ENCODE results near the gene PUM2.

PUM2 gene

DNA sequence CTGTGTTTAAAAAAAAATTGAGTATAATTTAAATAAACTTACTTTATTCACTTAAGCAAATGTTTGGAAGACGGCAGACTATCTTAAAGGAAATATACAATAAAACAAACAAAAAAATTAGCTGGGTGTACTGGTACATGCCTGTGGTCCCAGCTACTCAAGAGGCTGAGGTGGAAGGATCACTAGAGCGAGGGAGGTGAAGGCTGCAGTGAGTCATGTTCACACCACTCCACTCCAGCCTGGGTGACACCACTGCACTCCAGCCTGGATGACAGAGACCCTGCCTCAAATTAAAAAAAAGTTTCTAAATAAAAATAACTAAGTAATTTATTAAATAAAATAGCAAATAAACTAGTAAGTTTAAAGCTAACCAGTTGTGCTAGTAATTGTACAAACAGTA is 7.5 kb downstream of the PUM2 start:
- DNase-seq (ENCODE audit: low read depth in 3 of 3) = no peak

DNA sequence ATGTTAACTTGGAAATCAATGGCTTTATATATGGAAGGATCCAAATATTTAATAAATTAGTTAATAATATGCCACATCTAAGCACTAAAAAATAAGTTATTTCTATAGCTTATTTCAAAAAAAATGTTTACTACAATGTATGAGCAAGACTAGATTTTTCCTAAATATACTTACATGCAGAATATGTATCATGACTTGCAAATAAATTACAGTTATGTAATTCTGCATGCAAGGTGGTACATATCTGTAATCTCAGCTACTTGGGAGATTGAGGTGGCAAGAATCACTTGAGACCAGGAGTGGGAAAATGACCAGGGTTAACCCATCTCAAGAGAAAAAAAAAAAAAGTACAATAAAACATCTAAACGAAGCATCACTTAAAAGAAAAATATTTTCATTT is 11.6 kb downstream of the PUM2 start:
- DNase-seq (ENCODE audit: low read depth in 3 of 3) = no peak

DNA sequence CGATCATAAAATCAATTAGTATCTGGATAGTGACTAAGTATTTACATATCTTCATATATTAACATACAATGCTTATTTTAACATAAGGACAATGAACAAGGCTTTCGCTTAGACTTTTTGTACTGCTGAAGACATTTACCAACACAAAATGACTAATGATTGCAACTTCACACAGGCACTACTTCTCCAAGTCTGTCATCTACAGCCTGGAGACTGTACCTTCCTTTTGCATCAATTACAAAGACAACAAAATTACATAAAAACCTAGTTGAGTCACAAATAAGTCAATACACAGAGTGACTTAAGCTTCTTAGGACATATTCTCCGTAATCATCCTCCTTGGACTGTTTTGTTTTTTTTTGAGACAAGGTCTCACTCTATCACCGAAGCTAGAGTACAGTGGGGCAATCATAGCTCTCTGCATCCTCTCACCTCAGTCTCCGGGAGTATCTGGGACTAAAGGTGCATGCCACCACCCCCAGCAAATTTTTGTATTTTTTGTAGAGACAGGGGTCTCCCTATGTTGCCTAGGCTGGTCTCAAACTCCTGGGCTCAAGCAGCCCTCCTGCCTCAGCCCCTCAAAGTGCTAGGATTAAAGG is 15.9 kb downstream of the PUM2 start:
- DNase-seq (ENCODE audit: low read depth in 3 of 3) = no peak

DNA sequence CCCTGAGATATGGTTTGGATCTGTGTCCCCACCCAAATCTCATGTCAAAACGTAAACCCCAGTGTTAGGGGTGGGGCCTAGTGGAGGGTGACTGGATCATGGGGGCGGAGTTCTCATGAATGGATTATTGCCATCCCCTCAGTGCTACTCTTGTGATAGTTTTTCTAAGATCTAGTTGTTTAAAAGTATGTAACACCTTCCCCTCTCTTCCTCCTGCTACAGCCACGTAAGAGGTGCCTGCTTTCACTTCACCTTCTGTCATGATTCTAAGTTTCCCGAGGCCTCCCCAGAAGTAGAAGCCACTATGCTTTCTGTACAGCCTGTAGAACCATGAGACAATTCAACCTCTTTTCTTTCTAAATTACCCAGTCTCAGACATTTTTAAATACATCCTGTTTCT is 16.9 kb downstream of the PUM2 start:
- DNase-seq (ENCODE audit: low read depth in 3 of 3) = no peak

DNA sequence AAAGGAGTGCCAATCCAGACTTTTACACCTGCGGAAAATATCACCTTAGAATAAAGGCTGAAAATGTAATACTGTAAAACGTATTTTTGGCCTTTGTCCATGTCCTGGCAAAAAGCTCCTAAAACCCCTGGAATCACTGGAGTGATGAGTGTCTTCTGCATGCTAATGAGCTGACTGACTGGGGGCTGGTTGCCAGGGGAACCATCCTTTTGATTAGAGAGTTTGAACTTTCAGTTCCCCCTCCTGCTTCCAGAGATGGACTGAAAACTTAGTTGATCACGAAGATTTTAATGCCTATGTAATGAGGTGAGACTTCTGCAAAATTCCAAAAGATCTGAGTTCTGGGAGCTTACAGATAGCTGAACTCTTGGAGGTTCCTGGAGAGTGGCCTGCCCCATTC is 20.5 kb downstream of the PUM2 start:
- no peak for DNase-seq (ENCODE audit: low read depth in 3 of 3)

DNA sequence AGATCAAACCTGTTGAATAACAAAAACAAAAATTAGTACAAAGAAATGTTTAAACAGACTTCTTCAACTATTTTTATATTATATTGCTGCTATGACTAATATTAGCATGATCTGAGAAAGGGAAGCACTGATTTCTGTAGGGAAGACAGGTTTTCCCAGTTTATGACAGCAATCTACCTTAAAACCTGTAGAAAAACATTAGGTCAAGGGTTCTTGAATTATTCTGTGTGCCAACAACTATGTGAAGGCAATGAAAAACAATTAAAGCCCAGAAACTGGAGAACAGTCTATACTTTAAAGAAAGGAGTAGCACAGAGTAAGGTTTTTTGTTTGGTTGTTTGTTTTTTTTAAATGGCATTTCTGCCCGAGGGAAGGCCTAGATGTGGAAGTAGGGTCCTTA is 23.3 kb downstream of the PUM2 start:
- no peak for DNase-seq (ENCODE audit: low read depth in 3 of 3)

DNA sequence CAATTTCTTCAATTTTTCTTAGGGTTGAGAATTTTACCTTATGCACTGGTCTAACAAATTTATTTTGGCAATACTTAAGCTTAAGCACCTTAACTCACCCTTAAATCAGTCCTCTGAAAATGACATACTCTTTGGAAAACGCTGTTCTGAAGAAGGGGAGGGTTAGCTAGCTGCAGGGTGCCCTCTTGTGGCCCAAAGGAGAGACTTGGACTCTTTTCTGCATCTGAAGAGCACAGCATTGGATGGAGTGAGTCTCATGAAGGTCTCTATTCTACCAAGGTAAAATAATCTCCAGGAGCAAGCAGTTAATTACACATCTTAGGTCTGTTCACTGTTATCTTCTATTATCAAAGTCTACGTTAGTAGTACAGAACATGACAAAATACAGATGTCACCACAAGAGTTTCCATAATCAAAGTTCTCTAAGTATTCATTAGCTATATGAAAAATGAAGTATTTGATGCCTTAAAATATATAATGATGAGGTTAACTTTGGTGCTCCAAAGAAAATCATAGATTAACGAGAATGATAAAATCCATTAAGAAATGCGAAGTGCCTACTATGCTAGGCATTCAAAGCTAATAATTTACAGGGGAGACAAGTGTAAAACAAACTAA is 24.4 kb downstream of the PUM2 start:
- DNase-seq (ENCODE audit: low read depth in 3 of 3) = peak in 1 of 3 experiments; percentile 14

DNA sequence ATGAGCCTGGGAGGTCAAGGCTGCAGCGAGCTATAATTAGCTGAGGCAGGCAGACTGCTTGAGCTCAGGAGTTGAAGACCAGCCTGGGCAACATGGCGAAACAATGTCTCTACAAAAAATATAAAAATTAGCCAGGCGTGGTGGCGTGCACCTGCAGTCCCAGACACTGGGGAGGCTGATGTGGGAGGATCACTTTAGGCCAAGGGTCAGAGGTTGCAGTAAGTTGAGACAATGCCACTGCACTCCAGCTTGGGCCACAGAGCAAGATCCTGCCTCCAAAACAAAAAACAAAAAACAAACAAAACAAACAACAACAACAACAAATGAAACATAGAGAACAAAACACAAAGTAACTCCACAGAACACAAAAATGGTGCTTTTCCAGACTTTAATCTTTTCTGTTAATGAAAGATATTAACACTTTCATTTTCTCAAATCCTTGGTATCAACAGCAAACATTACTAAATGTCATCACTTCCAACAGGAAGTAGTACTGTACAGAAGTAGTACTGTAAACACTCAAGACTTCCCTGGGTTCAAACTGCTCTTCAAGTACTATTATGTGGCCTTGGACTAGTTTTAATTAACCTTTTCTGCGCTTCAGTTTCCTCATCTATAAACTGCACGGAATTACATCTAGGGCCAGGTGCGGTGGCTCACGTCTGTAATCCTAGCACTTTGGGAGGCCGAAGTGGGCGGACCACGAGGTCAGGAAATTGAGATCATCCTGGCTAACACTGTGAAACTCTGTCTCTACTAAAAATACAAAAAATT is 27.9 kb downstream of the PUM2 start:
- no peak for DNase-seq (ENCODE audit: low read depth in 3 of 3)

DNA sequence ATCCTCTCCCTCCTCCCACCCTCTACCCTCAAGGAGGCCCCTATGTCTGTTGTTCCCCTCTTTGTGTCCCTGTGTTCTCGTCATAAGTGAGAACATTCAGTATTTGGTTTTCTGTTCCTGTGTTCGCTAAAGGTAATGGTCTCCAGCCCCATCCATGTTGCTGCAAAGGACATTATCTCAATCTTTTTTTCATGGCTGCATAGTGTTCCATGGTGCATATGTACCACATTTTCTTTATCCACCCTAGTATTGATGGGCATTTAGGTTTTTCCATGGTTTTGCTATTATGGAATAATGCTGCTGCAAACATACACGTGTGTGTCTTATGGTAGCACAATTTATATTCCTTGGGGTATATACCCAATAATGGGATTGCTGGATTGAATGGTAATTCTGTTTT is 33.0 kb downstream of the PUM2 start:
- DNase-seq (ENCODE audit: low read depth in 3 of 3) = no peak

DNA sequence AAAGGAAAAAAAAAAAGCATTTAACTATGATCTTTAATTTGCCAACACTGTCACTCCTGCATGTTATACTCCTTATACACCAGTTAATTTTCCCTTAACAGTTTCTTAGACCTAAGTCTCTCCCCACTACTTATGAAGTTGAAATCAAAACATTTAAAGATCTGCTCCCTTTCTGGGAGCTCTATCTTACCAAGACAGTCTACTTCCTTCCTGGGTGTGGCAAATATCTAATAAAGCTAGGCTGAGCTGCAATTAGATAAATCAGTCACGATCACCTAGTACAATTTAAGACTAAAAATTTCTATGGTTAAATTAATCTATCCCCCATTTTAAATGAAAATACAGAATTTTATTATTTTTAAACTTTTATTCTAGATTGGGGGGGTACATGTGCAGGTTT is 33.4 kb downstream of the PUM2 start:
- no peak for DNase-seq (ENCODE audit: low read depth in 3 of 3)

DNA sequence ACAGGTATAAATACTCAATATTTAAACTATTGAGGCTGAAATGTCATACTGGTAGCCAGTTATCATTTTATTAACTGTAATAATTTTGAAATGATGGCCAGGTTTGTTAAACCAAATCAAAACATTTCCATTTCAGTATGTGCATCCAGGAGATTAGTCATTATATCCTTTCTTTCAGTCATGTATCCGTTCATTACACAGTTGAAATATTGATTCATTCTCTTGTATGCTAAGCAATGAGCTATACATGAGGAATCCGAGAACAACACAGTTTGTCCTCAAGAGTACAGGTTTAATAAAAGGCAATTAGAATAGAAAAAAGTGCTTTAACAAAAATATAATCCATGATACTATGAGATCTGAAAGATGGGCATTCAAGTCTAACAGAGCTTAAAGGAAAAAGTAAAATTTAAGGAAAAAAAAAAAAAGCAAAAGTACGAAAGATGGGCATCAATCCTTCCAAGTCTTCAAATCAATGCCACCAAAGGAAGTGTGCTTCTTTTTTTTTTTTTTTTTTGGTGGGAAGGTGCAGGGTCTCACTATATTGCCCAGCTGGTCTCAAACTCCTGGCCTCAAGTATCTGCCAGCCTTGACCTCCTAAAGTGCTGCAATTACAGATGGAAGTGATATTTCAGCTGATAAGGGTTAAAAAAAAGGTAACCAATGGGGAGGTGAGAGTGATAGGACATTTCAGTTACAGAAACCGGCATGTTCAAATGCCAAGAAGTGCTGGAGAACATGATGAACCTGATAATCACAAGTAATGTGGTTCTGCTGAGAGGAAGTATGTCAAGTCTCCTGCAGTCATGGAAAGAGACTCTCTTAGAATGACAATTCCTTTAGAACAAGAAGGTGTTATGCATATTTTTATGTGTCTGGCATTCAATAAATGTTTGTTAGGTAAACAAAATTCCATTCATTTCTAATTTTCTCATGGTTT is 35.8 kb downstream of the PUM2 start:
- no peak for DNase-seq (ENCODE audit: low read depth in 3 of 3)

DNA sequence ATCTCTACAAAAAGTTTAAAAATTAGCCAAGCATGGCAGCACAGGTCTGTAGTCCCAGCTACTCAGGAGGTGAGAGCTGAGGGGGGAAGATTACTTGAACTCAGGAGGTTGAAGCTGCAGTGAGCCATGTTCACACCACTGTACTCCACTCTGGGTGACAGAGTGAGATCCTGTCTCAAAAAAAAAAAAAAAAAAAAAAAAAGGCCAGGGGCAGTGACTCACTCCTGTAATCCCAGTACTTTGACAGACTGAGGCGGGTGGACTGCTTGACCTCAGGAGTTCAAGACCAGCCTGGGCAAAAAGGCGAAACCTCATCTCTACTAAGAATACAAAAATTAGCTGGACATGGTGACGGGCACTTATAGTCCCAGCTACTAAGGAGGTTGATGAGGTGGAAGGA is 37.0 kb downstream of the PUM2 start:
- DNase-seq (ENCODE audit: low read depth in 3 of 3) = no peak

DNA sequence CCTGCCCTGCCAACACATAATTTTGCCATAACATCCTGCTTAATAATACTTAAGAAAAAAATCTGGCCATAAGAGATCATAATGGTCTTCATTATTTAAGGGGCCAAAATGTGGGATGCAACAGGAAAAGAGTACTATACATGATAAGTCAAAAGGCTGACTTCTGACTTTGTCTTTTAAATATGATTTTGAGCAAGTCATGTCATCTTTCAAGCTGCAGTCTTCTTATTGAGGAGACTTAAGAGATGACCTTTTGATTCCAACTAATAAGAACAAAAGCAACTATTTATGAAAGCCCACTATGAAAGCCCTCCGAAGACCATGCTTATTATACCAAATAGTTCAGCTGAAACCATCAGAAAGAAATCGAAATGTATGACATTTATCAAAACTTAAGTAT is 41.6 kb downstream of the PUM2 start:
- DNase-seq (ENCODE audit: low read depth in 3 of 3) = no peak

DNA sequence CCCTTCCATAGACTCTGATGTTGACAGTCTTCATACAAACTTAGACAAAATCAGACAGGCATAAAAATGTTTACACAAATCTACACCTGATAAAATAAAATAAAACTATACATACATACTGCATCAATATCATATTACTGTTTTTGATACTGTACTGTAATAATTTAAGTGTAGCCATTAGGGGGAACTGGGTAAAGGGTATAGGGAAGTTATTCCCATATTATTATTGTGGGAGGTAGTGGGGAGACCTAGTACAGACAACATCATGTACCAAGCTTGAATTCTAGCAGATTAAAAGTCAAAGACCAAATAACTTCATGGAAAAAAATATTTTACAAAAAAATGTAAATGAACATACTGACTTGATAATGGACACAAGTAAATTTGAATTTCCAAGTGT is 43.3 kb downstream of the PUM2 start:
- no peak for DNase-seq (ENCODE audit: low read depth in 3 of 3)

DNA sequence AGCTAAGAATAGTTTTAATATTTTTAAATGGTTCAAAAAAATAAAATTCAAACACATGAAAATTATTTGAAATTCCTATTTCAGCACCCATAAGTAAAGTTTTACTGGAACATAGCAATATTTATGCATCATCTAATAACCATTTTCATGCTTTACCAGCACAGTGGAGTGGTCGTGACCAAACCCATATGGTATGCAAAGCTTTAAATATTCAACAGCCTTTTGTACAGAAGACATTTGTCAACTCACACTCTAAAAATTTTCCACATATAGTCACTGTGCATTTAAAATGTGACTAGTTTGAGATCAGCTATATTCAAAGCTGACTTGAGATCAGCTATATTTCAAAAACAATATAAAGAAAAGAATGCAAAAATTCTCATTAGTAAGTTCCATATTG is 46.2 kb downstream of the PUM2 start:
- DNase-seq (ENCODE audit: low read depth in 3 of 3) = no peak

DNA sequence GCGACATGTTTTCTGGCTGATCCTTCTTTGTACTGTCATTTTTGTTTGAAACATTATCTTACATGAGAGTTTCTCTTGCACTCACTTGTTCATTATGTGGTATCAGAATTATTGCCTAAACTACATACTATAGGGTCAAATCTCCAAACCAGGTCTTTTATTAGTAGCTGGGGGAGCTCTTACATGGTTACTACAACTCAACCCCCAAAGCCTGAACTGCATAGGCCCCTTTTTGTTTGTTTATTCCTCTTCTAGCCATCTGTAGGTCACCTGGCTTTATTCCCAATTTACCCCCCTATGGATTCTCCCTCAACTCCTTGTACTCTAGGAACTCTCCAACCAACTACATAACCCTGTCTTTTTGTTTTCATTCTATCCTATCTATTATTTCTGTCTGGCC is 46.7 kb downstream of the PUM2 start:
- no peak for DNase-seq (ENCODE audit: low read depth in 3 of 3)

DNA sequence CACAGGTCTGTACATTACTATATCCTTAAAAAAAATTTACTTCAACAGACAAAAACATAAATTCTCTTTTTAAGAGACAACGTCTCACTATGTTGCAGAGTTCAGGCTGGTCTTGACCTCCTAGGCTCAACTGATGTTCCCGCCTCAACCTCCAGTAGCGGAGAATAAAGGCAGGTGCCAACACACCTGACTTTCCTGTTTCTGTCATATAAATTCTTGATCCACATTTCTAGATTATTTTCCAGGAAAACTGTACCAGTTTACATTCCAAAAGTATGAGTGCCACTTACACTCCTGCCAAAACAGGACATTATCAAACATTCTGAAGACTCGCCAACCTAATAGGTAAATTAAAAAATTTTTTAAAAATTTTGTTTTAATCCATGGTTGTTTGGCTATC is 48.6 kb downstream of the PUM2 start:
- no peak for DNase-seq (ENCODE audit: low read depth in 3 of 3)

DNA sequence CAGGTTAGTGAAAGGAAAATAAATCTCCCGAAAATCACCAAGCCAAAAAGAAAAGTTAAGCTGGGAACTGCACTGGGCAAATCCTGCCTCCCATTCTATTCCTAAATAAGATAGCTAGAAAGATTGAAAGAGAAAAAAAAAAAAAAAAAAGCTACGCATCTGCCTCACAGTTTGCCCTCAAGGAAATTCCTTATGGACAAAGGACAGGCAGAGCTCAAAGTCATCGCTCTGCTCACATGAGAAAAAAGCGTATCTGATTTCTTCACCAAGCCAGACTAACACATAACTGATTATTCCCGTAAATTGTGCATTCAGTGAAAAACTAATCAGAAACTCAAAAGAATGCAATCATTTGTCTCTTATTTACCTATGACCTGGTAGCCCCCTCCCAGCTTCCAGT is 50.0 kb downstream of the PUM2 start:
- DNase-seq (ENCODE audit: low read depth in 3 of 3) = no peak

DNA sequence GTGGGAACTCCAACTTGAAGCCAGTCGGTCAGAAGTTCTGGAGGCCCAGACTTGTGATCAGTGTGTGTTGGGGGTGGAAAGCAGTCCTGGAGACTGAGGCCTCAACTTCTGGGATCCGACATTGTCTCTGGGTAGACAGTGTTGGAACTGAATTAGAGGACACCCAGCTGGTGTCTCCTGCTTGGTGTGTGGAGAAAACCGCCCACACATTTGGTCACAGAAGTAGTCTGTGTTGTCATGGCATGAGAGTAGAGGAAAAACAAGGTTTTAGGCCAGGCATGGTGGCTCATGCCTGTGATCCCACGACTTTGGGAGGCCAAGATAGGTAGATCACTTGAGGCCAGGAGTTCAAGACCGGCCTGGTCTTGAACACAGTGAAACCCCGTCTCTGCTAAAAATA is 51.5 kb downstream of the PUM2 start:
- DNase-seq (ENCODE audit: low read depth in 3 of 3) = no peak

DNA sequence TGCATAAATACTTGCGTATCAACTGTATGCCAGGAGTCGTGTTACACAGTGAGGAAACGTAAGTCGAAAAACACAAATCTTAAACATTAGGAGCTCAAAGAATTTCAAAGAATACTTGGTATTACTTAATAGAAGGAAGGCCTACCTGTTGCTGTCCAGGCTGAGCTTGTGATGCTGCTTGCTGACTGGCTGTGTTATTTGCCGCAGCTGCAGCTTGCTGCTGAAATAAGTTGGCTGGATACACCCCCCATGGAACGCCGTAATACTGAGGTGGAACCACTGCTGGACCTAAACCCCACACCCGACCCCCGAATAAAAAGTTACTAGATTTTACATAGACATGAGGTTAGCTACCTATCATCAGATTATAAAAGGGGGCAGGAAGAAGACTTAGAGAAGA is 56.4 kb downstream of the PUM2 start:
- no peak for DNase-seq (ENCODE audit: low read depth in 3 of 3)

DNA sequence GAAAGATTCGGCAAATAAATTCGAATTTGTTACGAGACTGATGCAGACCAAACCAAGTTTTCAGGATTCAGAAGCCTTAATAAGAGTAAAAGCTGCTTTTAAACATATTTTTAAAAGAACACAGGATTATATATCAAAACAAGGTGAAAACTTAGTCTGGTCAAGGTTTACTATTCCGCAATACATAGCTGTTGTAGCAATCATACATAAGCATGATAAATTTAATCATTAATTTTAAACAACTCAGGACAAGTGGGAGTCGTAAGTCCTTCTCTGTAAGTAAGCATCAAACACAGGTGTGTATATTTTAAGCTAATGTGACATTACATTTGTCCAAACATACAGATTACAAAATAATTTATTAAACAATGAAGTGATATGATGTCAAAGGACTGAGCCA is 57.7 kb downstream of the PUM2 start:
- no peak for DNase-seq (ENCODE audit: low read depth in 3 of 3)

DNA sequence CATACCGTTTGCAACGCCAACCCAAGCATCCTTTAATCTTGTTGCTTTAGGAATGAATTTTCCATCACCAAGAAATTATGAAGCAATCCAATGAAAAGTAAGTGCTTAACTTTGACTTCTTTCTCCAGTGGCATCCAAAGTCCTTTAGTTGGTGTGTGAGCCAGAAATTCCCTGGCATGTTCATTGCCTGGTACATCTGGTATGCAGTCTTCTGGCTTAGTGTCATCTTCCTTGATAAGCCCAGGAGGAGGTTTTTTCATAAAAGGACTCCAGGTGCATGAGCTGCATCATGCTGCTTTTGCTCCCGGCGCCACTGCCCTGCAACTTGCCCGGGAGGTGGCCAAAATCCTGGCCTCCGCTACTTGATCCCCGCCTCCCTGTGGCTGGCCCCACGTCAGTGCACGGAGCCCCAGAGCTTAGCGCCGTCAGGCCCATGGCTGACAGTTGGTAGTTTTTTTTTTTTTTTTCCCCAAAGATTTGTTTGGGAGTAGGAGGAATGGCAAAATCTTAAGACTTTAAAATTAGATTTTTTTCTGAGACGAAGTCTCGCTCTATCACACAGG is 58.7 kb downstream of the PUM2 start:
- no peak for DNase-seq (ENCODE audit: low read depth in 3 of 3)
